ENCODE data around the gene NOP53.
"Not testable (repeated sequence)": the region's sequence is repeated elsewhere in the genome, so short reads cannot be mapped to it uniquely, and the experiment has no call there.

The NOP53 gene

GRCh38 chr19:47720669-47721422 is 24.5 kb upstream of the NOP53 start:
- no peak for DNase-seq (ENCODE audit: low read depth)
- no peak for TF ChIP-seq CTCF (conservative IDR thresholded peaks at IDR 0.05; ENCODE audit: low read length)
- H3K4me3 ChIP-seq (ENCODE audit: low read length) = peak overlapping the region; percentile 50

- no peak for TF ChIP-seq CTCF (conservative IDR thresholded peaks at IDR 0.05; ENCODE audit: low read length)
- peak; percentile 93 for DNase-seq (ENCODE audit: low read depth)
- H3K4me3 ChIP-seq (ENCODE audit: low read length) = peak overlapping the region; percentile 35; the same call in 1 of the 2 replicates
These were observed 21.8 kb upstream of the NOP53 start for GRCh38 chr19:47723581-47723940.

GRCh38 chr19:47725759-47726401 is 19.5 kb upstream of the NOP53 start:
- no peak for DNase-seq (ENCODE audit: low read depth)
- TF ChIP-seq CTCF (conservative IDR thresholded peaks at IDR 0.05; ENCODE audit: low read length) = no peak
- H3K4me3 ChIP-seq (ENCODE audit: low read length) = no peak overlapping the region

- TF ChIP-seq CTCF (conservative IDR thresholded peaks at IDR 0.05; ENCODE audit: low read length) = no peak
- H3K4me3 ChIP-seq (ENCODE audit: low read length) = no peak overlapping the region
- peak; percentile 86 for DNase-seq (ENCODE audit: low read depth)
These were observed 18.9 kb upstream of the NOP53 start for GRCh38 chr19:47726467-47726866.

- H3K4me3 ChIP-seq (ENCODE audit: low read length) = not testable (repeated sequence)
These were observed 17.1 kb upstream of the NOP53 start for GRCh38 chr19:47728295-47728694.

GRCh38 chr19:47729468-47729798 is 15.9 kb upstream of the NOP53 start:
- peak overlapping the region; percentile 24 for H3K4me3 ChIP-seq (ENCODE audit: low read length)
- peak; percentile 87 for DNase-seq (ENCODE audit: low read depth)
- TF ChIP-seq CTCF (conservative IDR thresholded peaks at IDR 0.05; ENCODE audit: low read length) = no peak

More at GRCh38 chr19:47728295-47728694, 17.1 kb upstream of the NOP53 start:
- DNase-seq (ENCODE audit: low read depth) = not testable (repeated sequence)

GRCh38 chr19:47729799-47730520 is 15.4 kb upstream of the NOP53 start:
- H3K4me3 ChIP-seq (ENCODE audit: low read length) = no peak overlapping the region
- DNase-seq (ENCODE audit: low read depth) = no peak
- no peak for TF ChIP-seq CTCF (conservative IDR thresholded peaks at IDR 0.05; ENCODE audit: low read length)
